SU-DHL-6 (cell line): Measurements from ENCODE around the gene CALM3.

Experiments
- EZH2phosphoT487 ChIP-seq: fragments of 200-600 bp; sonication (generic), shearing (Covaris generic); conservative IDR thresholded peaks from 2 replicates; pipeline ENCODE4 v1.6.1; 2018; ENCODE audit warnings: mild to moderate bottlenecking, antibody characterized with exemption, low read length, moderate library complexity, mixed read lengths
- TF ChIP-seq, protein P1 (sequence below): fragments of 200-600 bp; sonication (generic); IDR thresholded peaks from one replicate; pipeline ENCODE4 v1.5.1; 2017; ENCODE audit warnings: antibody characterized with exemption, mild to moderate bottlenecking, low read length, moderate library complexity; ENCODE audit not compliant: insufficient read depth, poor library complexity, severe bottlenecking

DNA sequence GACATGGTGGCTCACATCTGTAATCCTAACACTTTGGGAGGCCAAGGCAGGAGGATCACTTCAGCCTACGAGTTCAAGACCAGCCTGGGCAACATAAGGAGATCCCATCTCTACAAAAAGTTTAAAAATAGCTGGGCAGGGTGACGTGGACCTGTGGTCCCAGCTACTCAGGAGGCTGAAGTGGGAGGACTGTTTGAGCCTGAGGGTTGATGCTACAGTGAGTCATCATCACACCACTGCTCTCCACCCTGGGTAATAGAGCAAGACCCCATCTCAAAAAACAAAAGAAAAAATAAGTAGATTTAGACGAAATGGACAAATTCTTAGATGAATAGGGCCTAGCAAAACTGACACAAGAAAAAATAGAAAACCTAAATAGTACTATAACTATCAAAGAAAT lies 45.3 kb downstream of the CALM3 start:
- TF ChIP-seq, protein P1, sequence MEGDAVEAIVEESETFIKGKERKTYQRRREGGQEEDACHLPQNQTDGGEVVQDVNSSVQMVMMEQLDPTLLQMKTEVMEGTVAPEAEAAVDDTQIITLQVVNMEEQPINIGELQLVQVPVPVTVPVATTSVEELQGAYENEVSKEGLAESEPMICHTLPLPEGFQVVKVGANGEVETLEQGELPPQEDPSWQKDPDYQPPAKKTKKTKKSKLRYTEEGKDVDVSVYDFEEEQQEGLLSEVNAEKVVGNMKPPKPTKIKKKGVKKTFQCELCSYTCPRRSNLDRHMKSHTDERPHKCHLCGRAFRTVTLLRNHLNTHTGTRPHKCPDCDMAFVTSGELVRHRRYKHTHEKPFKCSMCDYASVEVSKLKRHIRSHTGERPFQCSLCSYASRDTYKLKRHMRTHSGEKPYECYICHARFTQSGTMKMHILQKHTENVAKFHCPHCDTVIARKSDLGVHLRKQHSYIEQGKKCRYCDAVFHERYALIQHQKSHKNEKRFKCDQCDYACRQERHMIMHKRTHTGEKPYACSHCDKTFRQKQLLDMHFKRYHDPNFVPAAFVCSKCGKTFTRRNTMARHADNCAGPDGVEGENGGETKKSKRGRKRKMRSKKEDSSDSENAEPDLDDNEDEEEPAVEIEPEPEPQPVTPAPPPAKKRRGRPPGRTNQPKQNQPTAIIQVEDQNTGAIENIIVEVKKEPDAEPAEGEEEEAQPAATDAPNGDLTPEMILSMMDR, result no peak
- no peak for TF ChIP-seq EZH2phosphoT487
